Mesendoderm (in vitro differentiated cells): ENCODE data around the gene RASA3.
A peak's percentile ranks its signal among the peaks of the same experiment; 100 is the strongest.

Source experiments
- DNase-seq: peaks from one replicate; pipeline ENCODE4 v3.0.0; 2013
- H2AK5ac ChIP-seq: 2 replicates; pipeline ENCODE4 v1.6.1; 2013; ENCODE audit warnings: low read length, inconsistent platforms
- H2BK120ac ChIP-seq: 2 replicates; pipeline ENCODE4 v1.6.1; 2013; ENCODE audit warnings: low read depth, mild to moderate bottlenecking, low read length, moderate library complexity, mixed read lengths
- H2BK15ac ChIP-seq: replicated peaks from 2 replicates; pipeline ENCODE4 v1.6.1; 2013; ENCODE audit warnings: low read depth, mild to moderate bottlenecking, moderate library complexity
- H2BK5ac ChIP-seq: 2 replicates; pipeline ENCODE4 v1.6.1; 2013; ENCODE audit warnings: low read length, inconsistent platforms
- H3K18ac ChIP-seq: 2 replicates; pipeline ENCODE4 v1.6.1; 2013; ENCODE audit warnings: mild to moderate bottlenecking, low read length, mixed read lengths
- H3K23ac ChIP-seq: one replicate; pipeline ENCODE4 v1.6.1; 2013; ENCODE audit warnings: low read length
- H3K27ac ChIP-seq: 2 replicates; pipeline ENCODE4 v1.5.1; 2013; ENCODE audit warnings: low read depth, mild to moderate bottlenecking, inconsistent platforms, low read length, moderate library complexity
- H3K27me3 ChIP-seq: 2 replicates; pipeline ENCODE4 v1.6.1; 2013; ENCODE audit warnings: low read length, control low read depth, mild to moderate bottlenecking, inconsistent platforms; ENCODE audit not compliant: insufficient read depth, poor library complexity
- H3K36me3 ChIP-seq: 2 replicates; pipeline ENCODE4 v1.6.1; 2013; ENCODE audit warnings: low read length, inconsistent platforms; ENCODE audit not compliant: control insufficient read depth, insufficient read depth
- H3K4ac ChIP-seq: one replicate; pipeline ENCODE4 v1.6.1; 2013; ENCODE audit warnings: low read depth, mild to moderate bottlenecking, low read length, moderate library complexity
- H3K4me1 ChIP-seq: 2 replicates; pipeline ENCODE4 v1.6.1; 2013; ENCODE audit warnings: low read depth, low read length, inconsistent platforms; ENCODE audit not compliant: control insufficient read depth
- H3K4me2 ChIP-seq: 2 replicates; pipeline ENCODE4 v1.6.1; 2013; ENCODE audit warnings: low read length
- H3K4me3 ChIP-seq: 2 replicates; pipeline ENCODE4 v1.5.1; 2013; ENCODE audit warnings: mild to moderate bottlenecking, low read length
- H3K56ac ChIP-seq: one replicate; pipeline ENCODE4 v1.6.1; 2013; ENCODE audit warnings: low read length
- H3K79me1 ChIP-seq: 2 replicates; pipeline ENCODE4 v1.6.1; 2013; ENCODE audit warnings: low read length, inconsistent platforms
- H3K79me2 ChIP-seq: 2 replicates; pipeline ENCODE4 v1.6.1; 2013; ENCODE audit warnings: mild to moderate bottlenecking, low read length; ENCODE audit not compliant: control insufficient read depth, insufficient read depth
- H3K9ac ChIP-seq: 2 replicates; pipeline ENCODE4 v1.6.1; 2013; ENCODE audit warnings: low read length, inconsistent platforms
- H4K5ac ChIP-seq: one replicate; pipeline ENCODE4 v1.6.1; 2013; ENCODE audit warnings: low read length
- H4K8ac ChIP-seq: one replicate; pipeline ENCODE4 v1.6.1; 2013; ENCODE audit warnings: low read depth, mild to moderate bottlenecking, control low read depth, low read length, moderate library complexity
- WGBS: extraction: QIAGEN DNeasy Blood & Tissue Kit; methylation state at CpG from one replicate; pipeline ENCODE4 v1.1.7; 2013; ENCODE audit warnings: low lambda C conversion rate, missing lambda C conversion rate; ENCODE audit not compliant: insufficient coverage; ENCODE audit errors: extremely low coverage; 5-methylcytosine and 5-hydroxymethylcytosine counted together

The RASA3 gene

GRCh38 chr13:114102131-114102520 is 30.3 kb downstream of the RASA3 start:
- Histone ChIP-seq H2AK5ac (no peak overlapping the region), H2BK120ac (no peak overlapping the region), H3K27ac (no peak overlapping the region), H2BK5ac (no peak overlapping the region), H3K56ac (no peak overlapping the region), H3K79me2 (peaks cover 11% of the 10 kb centered on the region), H3K79me1 (peaks cover 9% of the 10 kb centered on the region), H4K5ac (no peak overlapping the region), H4K8ac (no peak overlapping the region), H3K9ac (no peak overlapping the region), H3K4me2 (no peak overlapping the region), H3K27me3 (no peaks in the 10 kb centered on the region), H3K23ac (no peak overlapping the region), H3K36me3 (no peaks in the 10 kb centered on the region), H2BK15ac (no peak overlapping the region), H3K4me1 (no peaks in the 10 kb centered on the region), H3K4me3 (no peak overlapping the region), H3K4ac (no peak overlapping the region), H3K18ac (no peak overlapping the region)
- DNase-seq = no peak
- no CpG with 5 or more reads among the region's 18 CpGs for WGBS

GRCh38 chr13:114101358-114102130 is 30.9 kb downstream of the RASA3 start:
- no peaks in the 10 kb centered on the region for H3K27me3 ChIP-seq
- H3K4me2 ChIP-seq = no peak overlapping the region
- no peak overlapping the region for H3K4me3 ChIP-seq
- no peak for DNase-seq
- H3K9ac ChIP-seq = no peak overlapping the region
- no peak overlapping the region for H3K27ac ChIP-seq
- H3K23ac ChIP-seq = no peak overlapping the region
- no peak overlapping the region for H2BK15ac ChIP-seq
- H3K36me3 ChIP-seq = no peaks in the 10 kb centered on the region
- H3K56ac ChIP-seq = no peak overlapping the region
- H3K4me1 ChIP-seq = no peaks in the 10 kb centered on the region
- WGBS = no CpG with 5 or more reads among the region's 27 CpGs
- H3K4ac ChIP-seq = no peak overlapping the region
- no peak overlapping the region for H2AK5ac ChIP-seq
- no peak overlapping the region for H4K5ac ChIP-seq
- H4K8ac ChIP-seq = no peak overlapping the region
- H3K79me1 ChIP-seq = peaks cover 7% of the 10 kb centered on the region
- no peak overlapping the region for H2BK5ac ChIP-seq
- peaks cover 10% of the 10 kb centered on the region for H3K79me2 ChIP-seq
- H2BK120ac ChIP-seq = no peak overlapping the region
- H3K18ac ChIP-seq = no peak overlapping the region

- Histone ChIP-seq H3K4me2 (no peak overlapping the region), H3K23ac (no peak overlapping the region), H2BK120ac (no peak overlapping the region), H4K8ac (no peak overlapping the region), H3K79me2 (peaks cover 7% of the 10 kb centered on the region), H3K4me3 (no peak overlapping the region), H4K5ac (no peak overlapping the region), H3K36me3 (no peaks in the 10 kb centered on the region), H3K27me3 (no peaks in the 10 kb centered on the region), H3K79me1 (peaks cover 4% of the 10 kb centered on the region), H3K27ac (peak overlapping the region; percentile 9), H3K4ac (no peak overlapping the region), H2BK15ac (no peak overlapping the region), H2AK5ac (no peak overlapping the region), H3K9ac (no peak overlapping the region), H3K18ac (no peak overlapping the region), H2BK5ac (no peak overlapping the region), H3K56ac (no peak overlapping the region), H3K4me1 (no peaks in the 10 kb centered on the region)
- WGBS = no CpG with 5 or more reads among the region's 29 CpGs
- no peak for DNase-seq
These were observed 31.7 kb downstream of the RASA3 start for GRCh38 chr13:114100446-114101357.

- no peak overlapping the region for H4K5ac ChIP-seq
- no peak overlapping the region for H3K4me2 ChIP-seq
- H3K27me3 ChIP-seq = no peaks in the 10 kb centered on the region
- no peaks in the 10 kb centered on the region for H3K36me3 ChIP-seq
- no peak overlapping the region for H3K4me3 ChIP-seq
- no peak overlapping the region for H3K18ac ChIP-seq
- H2BK120ac ChIP-seq = no peak overlapping the region
- H3K4ac ChIP-seq = no peak overlapping the region
- no peak overlapping the region for H3K9ac ChIP-seq
- H3K79me2 ChIP-seq = peaks cover 6% of the 10 kb centered on the region
- no peak overlapping the region for H2BK5ac ChIP-seq
- H2AK5ac ChIP-seq = no peak overlapping the region
- DNase-seq = peak; percentile 92
- peaks cover 4% of the 10 kb centered on the region for H3K79me1 ChIP-seq
- H3K56ac ChIP-seq = no peak overlapping the region
- H3K27ac ChIP-seq = peak overlapping the region; percentile 9
- no peak overlapping the region for H3K23ac ChIP-seq
- no CpG with 5 or more reads among the region's 25 CpGs for WGBS
- no peak overlapping the region for H4K8ac ChIP-seq
- no peak overlapping the region for H2BK15ac ChIP-seq
- H3K4me1 ChIP-seq = no peaks in the 10 kb centered on the region
These were observed 32.4 kb downstream of the RASA3 start for GRCh38 chr13:114099918-114100445.

- Histone ChIP-seq H3K56ac (no peak overlapping the region), H3K79me1 (peaks cover 4% of the 10 kb centered on the region), H3K18ac (no peak overlapping the region), H4K8ac (no peak overlapping the region), H2BK120ac (no peak overlapping the region), H3K27ac (no peak overlapping the region), H2BK15ac (no peak overlapping the region), H4K5ac (no peak overlapping the region), H2AK5ac (no peak overlapping the region), H3K4me1 (no peaks in the 10 kb centered on the region), H3K27me3 (no peaks in the 10 kb centered on the region), H3K4ac (no peak overlapping the region), H3K79me2 (peaks cover 6% of the 10 kb centered on the region), H3K23ac (no peak overlapping the region), H3K4me2 (no peak overlapping the region), H3K36me3 (no peaks in the 10 kb centered on the region), H2BK5ac (no peak overlapping the region), H3K9ac (no peak overlapping the region), H3K4me3 (no peak overlapping the region)
- peak; percentile 91 for DNase-seq
- no CpG with 5 or more reads among the region's 15 CpGs for WGBS
These were observed 33.2 kb downstream of the RASA3 start for GRCh38 chr13:114099191-114099590.
